NB4 (cell line): ENCODE data around the gene FAAP20.

ENCODE experiments used
- CTCF ChIP-seq: IDR thresholded peaks from one replicate; pipeline ENCODE4 v1.5.1; 2012; ENCODE audit warnings: low read depth, low read length
- MAX ChIP-seq: IDR thresholded peaks from 2 replicates; pipeline ENCODE4 v1.6.1; 2011; ENCODE audit warnings: low read depth, low read length
- MYC ChIP-seq: IDR thresholded peaks from 2 replicates; pipeline ENCODE4 v1.6.1; 2011; ENCODE audit warnings: low read depth, low read length
- POLR2A ChIP-seq: IDR thresholded peaks from 2 replicates; pipeline ENCODE4 v1.6.1; 2011; ENCODE audit warnings: mild to moderate bottlenecking; ENCODE audit not compliant: insufficient read length; ENCODE audit errors: extremely low read depth

- no peak for TF ChIP-seq CTCF
- TF ChIP-seq MAX: no peak
- no peak for TF ChIP-seq POLR2A
- TF ChIP-seq MYC: no peak
Observed at GRCh38 chr1:2146836-2147517, 47.6 kb downstream of the FAAP20 start.
